ENCODE results near the gene ZNF513.
A peak's percentile ranks its signal among the peaks of the same experiment; 100 is the strongest.
"Not testable (repeated sequence)": the region's sequence is repeated elsewhere in the genome, so short reads cannot be mapped to it uniquely, and the experiment has no call there.

The ZNF513 gene

GRCh38 chr2:27363933-27364332 lies 16.6 kb downstream of the ZNF513 start:
- Histone ChIP-seq H3K27ac (no peak overlapping the region), H3K4me3 (no peak overlapping the region)
- TF ChIP-seq CTCF (IDR thresholded peaks at IDR 0.05), result no peak
- no peak for DNase-seq (ENCODE audit: low spot score)

GRCh38 chr2:27362678-27363420 lies 17.7 kb downstream of the ZNF513 start:
- DNase-seq (ENCODE audit: low spot score), result no peak
- Histone ChIP-seq H3K27ac (no peak overlapping the region), H3K4me3 (no peak overlapping the region)
- TF ChIP-seq CTCF (IDR thresholded peaks at IDR 0.05), result no peak

- peak; percentile 97 for DNase-seq (ENCODE audit: low spot score)
- TF ChIP-seq CTCF (IDR thresholded peaks at IDR 0.05), result no peak
- peak within 1 kb of the TSS; percentile 85 for H3K4me3 ChIP-seq
- peak within 1 kb of the TSS; percentile 88 to 90 for H3K27ac ChIP-seq
Measured at GRCh38 chr2:27356382-27357181, 24.0 kb downstream of the ZNF513 start, which contains the start of gene GTF3C2. Gene GTF3C2 (minus strand): TSS chr2:27356764. CDS start chr2:27343554, 13,210 bp downstream.

- Histone ChIP-seq H3K27ac (peak overlapping the region; percentile 88 to 90), H3K4me3 (peak overlapping the region; percentile 85)
- no peak for TF ChIP-seq CTCF (IDR thresholded peaks at IDR 0.05)
- DNase-seq (ENCODE audit: low spot score), result no peak
Measured at GRCh38 chr2:27356056-27356381, 24.5 kb downstream of the ZNF513 start.

GRCh38 chr2:27354597-27354927 lies 26.0 kb downstream of the ZNF513 start:
- no peak for DNase-seq (ENCODE audit: low spot score)
- no peak for TF ChIP-seq CTCF (IDR thresholded peaks at IDR 0.05)
- Histone ChIP-seq H3K27ac (no peak overlapping the region), H3K4me3 (no peak overlapping the region)

GRCh38 chr2:27353762-27354596 lies 26.6 kb downstream of the ZNF513 start:
- no peak overlapping the region for H3K4me3 ChIP-seq
- DNase-seq (ENCODE audit: low spot score), result no peak
- no peak for TF ChIP-seq CTCF (IDR thresholded peaks at IDR 0.05)
- no peak overlapping the region for H3K27ac ChIP-seq

GRCh38 chr2:27353386-27353761 lies 27.2 kb downstream of the ZNF513 start:
- DNase-seq (ENCODE audit: low spot score); H3K4me3 ChIP-seq; H3K27ac ChIP-seq: not testable (repeated sequence)
